SH-SY5Y (cell line): ENCODE data around the gene SYTL1.

Source experiments
- GATA2 ChIP-seq: IDR thresholded peaks from 2 replicates; pipeline ENCODE4 v1.6.1; 2011; ENCODE audit warnings: mild to moderate bottlenecking, low read depth, low read length
- GATA3 ChIP-seq: IDR thresholded peaks from 2 replicates; pipeline ENCODE4 v1.6.1; 2011; ENCODE audit warnings: low read depth, mild to moderate bottlenecking, low read length, moderate library complexity

- TF ChIP-seq GATA2 (no peak), GATA3 (no peak)
These were observed 27.2 kb downstream of the SYTL1 start for GRCh38 chr1:27368869-27369582.
